ENCODE results near the gene SARDH.
"Not testable (repeated sequence)": the region's sequence is repeated elsewhere in the genome, so short reads cannot be mapped to it uniquely, and the experiment has no call there.

The SARDH gene

DNA sequence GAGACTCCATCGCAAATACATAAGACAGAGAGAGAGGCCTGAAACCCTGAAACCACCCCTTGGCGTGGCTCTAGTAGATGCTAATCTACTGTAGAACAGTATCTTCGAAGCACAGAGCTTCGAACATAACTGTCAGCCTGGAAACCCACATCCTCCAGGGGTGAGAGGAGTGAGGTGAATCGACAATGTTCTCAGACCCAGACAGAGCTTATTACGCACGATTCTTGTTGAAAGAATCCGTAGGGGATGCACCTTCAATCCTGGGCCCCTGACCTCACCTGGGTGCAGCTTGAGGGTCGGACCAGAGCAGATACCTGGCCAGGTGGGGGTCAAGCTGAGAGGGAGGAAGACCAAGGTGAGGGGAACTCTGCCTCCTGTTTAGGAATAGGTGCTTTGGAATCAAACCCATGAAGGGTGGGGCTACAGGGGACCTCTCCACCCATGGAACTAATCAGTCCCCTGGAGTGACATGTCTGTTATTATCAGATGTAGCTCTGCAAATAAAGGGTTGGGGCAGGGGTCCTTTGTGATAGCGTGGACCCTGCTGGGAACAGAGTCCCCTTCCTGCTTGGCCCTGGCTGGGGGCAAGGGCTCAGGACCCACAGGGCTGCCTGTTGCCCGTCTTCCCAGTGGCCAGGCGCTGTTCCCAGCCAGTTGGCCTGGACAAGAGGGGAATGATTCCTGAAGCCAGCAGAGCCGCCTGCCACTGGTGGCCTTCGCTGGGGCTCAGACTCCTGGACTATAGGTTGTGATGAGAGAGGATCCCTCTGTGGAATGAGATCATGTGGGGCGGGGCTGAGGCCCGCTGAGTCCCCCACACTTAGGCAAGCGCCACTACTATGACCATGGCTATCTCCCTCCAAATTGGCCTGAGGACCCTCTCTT, 60.8 kb downstream of the SARDH start:
- POLR2A ChIA-PET (ENCODE audit: low non-redundant PET), result interaction anchor here (0.7 kb wide), 1 partner anchor 647 kb away, joined by 4 read pairs; no protein-coding TSS in a partner anchor
- TF ChIP-seq, protein P1, sequence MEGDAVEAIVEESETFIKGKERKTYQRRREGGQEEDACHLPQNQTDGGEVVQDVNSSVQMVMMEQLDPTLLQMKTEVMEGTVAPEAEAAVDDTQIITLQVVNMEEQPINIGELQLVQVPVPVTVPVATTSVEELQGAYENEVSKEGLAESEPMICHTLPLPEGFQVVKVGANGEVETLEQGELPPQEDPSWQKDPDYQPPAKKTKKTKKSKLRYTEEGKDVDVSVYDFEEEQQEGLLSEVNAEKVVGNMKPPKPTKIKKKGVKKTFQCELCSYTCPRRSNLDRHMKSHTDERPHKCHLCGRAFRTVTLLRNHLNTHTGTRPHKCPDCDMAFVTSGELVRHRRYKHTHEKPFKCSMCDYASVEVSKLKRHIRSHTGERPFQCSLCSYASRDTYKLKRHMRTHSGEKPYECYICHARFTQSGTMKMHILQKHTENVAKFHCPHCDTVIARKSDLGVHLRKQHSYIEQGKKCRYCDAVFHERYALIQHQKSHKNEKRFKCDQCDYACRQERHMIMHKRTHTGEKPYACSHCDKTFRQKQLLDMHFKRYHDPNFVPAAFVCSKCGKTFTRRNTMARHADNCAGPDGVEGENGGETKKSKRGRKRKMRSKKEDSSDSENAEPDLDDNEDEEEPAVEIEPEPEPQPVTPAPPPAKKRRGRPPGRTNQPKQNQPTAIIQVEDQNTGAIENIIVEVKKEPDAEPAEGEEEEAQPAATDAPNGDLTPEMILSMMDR (conservative IDR thresholded peaks at IDR 0.05; ENCODE audit: low read depth), result no peak

DNA sequence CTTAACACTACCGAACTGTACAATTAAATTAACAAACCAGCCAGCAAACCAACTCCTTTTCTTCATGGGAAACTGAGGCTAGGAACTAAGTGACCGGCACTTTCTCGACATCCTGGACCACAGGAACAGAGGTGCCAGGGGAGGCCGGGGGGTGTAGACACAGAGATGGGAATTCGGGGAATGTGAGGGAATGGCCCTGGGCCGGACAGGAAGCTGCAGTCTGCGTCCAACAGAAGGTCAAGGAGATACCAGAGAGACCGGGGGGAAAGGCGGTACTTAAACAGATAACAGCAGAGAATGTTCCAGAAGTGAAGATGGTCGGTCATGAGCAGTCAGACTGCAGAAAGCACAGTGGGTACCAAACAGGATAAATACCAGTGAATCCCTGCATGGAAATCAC, 61.7 kb downstream of the SARDH start:
- DNase-seq (ENCODE audit: low spot score), result no peak
- TF ChIP-seq, protein P1 (conservative IDR thresholded peaks at IDR 0.05; ENCODE audit: low read depth), result no peak
- CTCF ChIA-PET, result no interaction called here
- H3K27ac ChIP-seq, result no peak overlapping the region
- POLR2A ChIA-PET (ENCODE audit: low non-redundant PET), result no interaction called here

More for the DNA sequence above, 60.8 kb downstream of the SARDH start:
- no peak for DNase-seq (ENCODE audit: low spot score)
- no peak overlapping the region for H3K27ac ChIP-seq
- CTCF ChIA-PET, result no interaction called here

DNA sequence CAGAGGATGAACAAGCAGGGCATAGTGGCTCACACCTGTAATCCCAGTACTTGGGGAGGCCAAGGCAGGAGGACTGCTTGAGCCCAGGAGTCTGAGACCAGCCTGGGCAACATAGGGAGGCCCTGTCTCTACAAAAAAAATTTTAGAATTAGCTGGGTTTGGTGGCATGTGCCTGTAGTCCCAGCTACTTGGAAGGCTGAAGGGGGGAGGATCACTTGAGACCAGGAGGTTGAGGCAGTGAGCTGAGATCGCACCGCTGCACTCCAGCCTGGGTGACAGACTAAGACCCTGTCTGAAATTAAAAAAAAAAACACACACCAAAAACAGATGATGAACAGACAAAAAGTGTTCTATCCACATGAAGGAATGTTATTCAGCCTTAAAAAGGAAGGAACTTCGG, 62.4 kb downstream of the SARDH start:
- DNase-seq (ENCODE audit: low spot score); CTCF ChIA-PET; H3K27ac ChIP-seq; POLR2A ChIA-PET (ENCODE audit: low non-redundant PET): not testable (repeated sequence)

DNA sequence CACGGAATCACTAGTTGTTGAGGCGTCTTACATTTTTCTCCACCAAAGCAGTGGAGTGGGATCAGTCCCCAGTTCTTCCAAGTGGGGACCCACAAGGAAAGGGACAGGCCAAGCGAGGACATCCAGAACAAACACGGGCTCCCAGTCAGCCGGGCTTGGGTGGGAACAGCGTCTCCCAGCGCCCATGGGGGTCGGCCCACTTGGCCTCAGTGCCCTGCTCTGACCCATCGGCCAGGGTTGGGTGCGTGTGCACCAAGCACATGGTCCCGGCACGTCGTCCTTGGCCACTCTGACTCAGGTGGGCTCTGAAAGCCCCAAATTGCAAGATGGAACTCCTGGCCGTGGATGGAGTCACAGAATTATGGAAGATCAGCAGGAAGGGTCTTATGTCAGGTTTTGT, 64.1 kb downstream of the SARDH start:
- DNase-seq (ENCODE audit: low spot score), result no peak
- ChIA-PET CTCF (interaction anchor here (0.6 kb wide), 1 partner anchor 641 kb away, joined by 3 read pairs; no protein-coding TSS in a partner anchor), POLR2A (ENCODE audit: low non-redundant PET) (no interaction called here)
- TF ChIP-seq, protein P1 (conservative IDR thresholded peaks at IDR 0.05; ENCODE audit: low read depth), result no peak
- no peak overlapping the region for H3K27ac ChIP-seq

DNA sequence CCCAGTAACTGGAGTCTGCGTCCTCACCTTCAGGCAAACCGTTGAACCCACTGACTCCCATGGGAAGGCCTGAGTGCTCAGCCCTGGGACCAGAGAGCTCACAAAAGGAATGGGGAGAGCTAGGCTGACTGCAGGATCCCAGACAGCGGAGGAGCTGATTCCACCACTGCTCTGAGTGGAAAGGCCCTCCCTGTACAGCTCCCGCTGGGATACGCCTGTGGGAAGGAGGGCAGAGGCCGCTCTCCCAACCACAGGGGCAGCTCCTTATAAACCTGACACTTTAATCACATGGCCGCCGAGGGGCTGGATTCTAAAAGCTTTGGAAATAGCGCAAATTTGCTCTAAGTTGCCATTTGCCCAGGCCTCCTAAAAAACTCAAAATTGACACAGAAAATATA, 64.9 kb downstream of the SARDH start:
- no peak for DNase-seq (ENCODE audit: low spot score)
- TF ChIP-seq, protein P1 (conservative IDR thresholded peaks at IDR 0.05; ENCODE audit: low read depth), result no peak
- ChIA-PET POLR2A (ENCODE audit: low non-redundant PET) (no interaction called here), CTCF (interaction anchor here (0.5 kb wide), 1 partner anchor 676 kb away, joined by 3 read pairs; no protein-coding TSS in a partner anchor)
- no peak overlapping the region for H3K27ac ChIP-seq

DNA sequence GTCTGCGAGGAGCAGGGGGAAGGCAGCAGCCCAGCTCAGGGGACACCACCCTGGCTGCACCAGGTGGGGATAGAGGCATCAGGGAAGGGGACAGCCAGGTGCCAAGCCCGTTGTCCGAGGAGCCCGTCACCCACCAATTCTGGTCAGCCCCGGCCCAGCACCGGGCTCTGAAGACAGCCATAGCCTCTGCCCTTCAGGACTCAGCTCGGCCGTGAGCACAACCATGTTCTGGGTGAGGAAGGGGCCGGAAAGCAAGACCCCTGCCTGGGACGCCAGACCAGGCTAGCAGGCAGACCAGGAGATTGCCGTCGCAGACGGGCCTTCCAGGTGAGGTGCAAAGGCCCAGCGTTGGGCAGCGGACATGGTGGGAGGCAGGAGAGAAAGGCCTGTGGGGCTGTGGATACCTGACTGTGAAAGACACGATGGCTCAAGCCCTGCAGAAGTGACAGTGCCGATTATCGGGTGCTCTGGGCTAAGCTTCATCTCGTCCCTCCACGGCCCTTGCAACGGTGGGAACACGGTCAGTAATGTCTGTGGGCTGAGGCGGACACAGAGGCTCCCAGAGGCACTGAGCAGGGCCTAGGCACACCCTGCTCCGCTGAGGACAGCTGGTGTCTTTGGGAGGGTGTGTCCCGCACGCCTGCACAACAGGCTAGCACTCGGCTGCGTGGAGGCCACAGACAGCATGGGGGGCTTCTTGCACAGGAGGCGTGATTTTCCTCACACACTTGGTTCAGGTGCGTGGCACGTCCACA, 65.5 kb downstream of the SARDH start:
- TF ChIP-seq, protein P1 (conservative IDR thresholded peaks at IDR 0.05; ENCODE audit: low read depth), result no peak

More for the DNA sequence above, 65.5 kb downstream of the SARDH start:
- no peak for DNase-seq (ENCODE audit: low spot score)
- ChIA-PET CTCF (no interaction called here), POLR2A (ENCODE audit: low non-redundant PET) (no interaction called here)
- H3K27ac ChIP-seq, result no peak overlapping the region
